Activated B cell treated with CpG ODN at 0.5 μM for 24 hours (primary cell): ENCODE results near the gene PDCD1. TPM values are rescaled to one million over a fixed set of nuclear protein-coding genes. Genes with fewer than 3 reads are reported as not detected.

Source experiments
- ATAC-seq: fragments of 200-7000 bp; cut with Tn5 transposase; one replicate; pipeline ENCODE4 v1.10.0; 2021; ENCODE audit warnings: low read depth, mild to moderate bottlenecking, moderate library complexity
- CTCF ChIA-PET: fragments of 350-600 bp; sonication (Branson Sonifier 250); formaldehyde crosslinking; loops from one replicate; lab custom pipeline; 2021; ENCODE audit warnings: antibody characterized with exemption; lab: Charles Lee
- POLR2A ChIA-PET: fragments of 350-600 bp; sonication (Branson Sonifier 250); formaldehyde crosslinking; loops from one replicate; lab custom pipeline; 2021; ENCODE audit warnings: antibody characterized with exemption; lab: Charles Lee
- DNase-seq: peaks from one replicate; pipeline ENCODE4 v3.0.0; 2022
- H3K27ac Mint-ChIP-seq: one replicate; pipeline ENCODE4 v1.8.0; 2020; ENCODE audit warnings: mixed read lengths
- H3K27me3 Mint-ChIP-seq: one replicate; pipeline ENCODE4 v1.8.0; 2021; ENCODE audit warnings: mixed read lengths
- H3K36me3 Mint-ChIP-seq: one replicate; pipeline ENCODE4 v1.8.0; 2021; ENCODE audit warnings: low read depth, mixed read lengths
- H3K4me1 Mint-ChIP-seq: one replicate; pipeline ENCODE4 v1.8.0; 2021; ENCODE audit warnings: mixed read lengths
- H3K4me3 Mint-ChIP-seq: one replicate; pipeline ENCODE4 v1.8.0; 2020; ENCODE audit warnings: mild to moderate bottlenecking, mixed read lengths
- H3K9me3 Mint-ChIP-seq: one replicate; pipeline ENCODE4 v1.8.0; 2020; ENCODE audit warnings: mixed read lengths
- CTCF ChIP-seq: fragments of 200-600 bp; IDR thresholded peaks from one replicate; pipeline ENCODE4 v1.8.0; 2022; ENCODE audit warnings: antibody characterized with exemption, mild to moderate bottlenecking
- intact Hi-C: fragments of 100-400 bp; cut with micrococcal nuclease; formaldehyde crosslinking; loops from one replicate; pipeline ENCODE4 v1.15.1; 2024
- total RNA-seq: library from RNA; stranded (reverse); gene quantifications from 2 replicates; pipeline ENCODE4 v1.2.3, GENCODE V29; 2022

The PDCD1 gene
- total RNA-seq, 1 donor from 2014 or later = 3.5 TPM

- TF ChIP-seq CTCF = no peak
- intact Hi-C loops = loop anchor here (10.0 kb wide), 1 partner anchor 615 kb away; no protein-coding TSS in a partner anchor
- Mint-ChIP-seq H3K27me3 (peaks cover 10% of the 10 kb centered on the region), H3K36me3 (no peaks in the 10 kb centered on the region), H3K4me1 (peaks cover 13% of the 10 kb centered on the region), H3K4me3 (no peak overlapping the region), H3K9me3 (no peaks in the 10 kb centered on the region), H3K27ac (no peak overlapping the region)
- ChIA-PET CTCF (no interaction called here), POLR2A (no interaction called here)
- ATAC-seq (no peak), DNase-seq (no peak)
Observed at GRCh38 chr2:241870081-241870541, 11.4 kb upstream of the PDCD1 start.

GRCh38 chr2:241869087-241869961, 10.6 kb upstream of the PDCD1 start, which contains the start of gene RTP5:
Gene RTP5, plus strand, starts transcription at chr2:241869729. Its CDS starts 28 bp downstream, at chr2:241869757.
- intact Hi-C loops = no loop called here
- CTCF ChIA-PET = interaction anchor here (1.1 kb wide), 1 partner anchor 9 kb away, joined by 4 read pairs; no protein-coding TSS in a partner anchor
- H3K4me3 Mint-ChIP-seq = no peak within 1 kb of the TSS
- no peak for ATAC-seq
- DNase-seq = no peak
- TF ChIP-seq CTCF = no peak
- peaks cover 16% of the 10 kb centered on the region for H3K27me3 Mint-ChIP-seq
- H3K27ac Mint-ChIP-seq = no peak within 1 kb of the TSS
- H3K9me3 Mint-ChIP-seq = no peaks in the 10 kb centered on the region
- H3K4me1 Mint-ChIP-seq = peaks cover 13% of the 10 kb centered on the region
- POLR2A ChIA-PET = interaction anchor here (1.1 to 1.6 kb wide), 2 partner anchors 9 to 25 kb away, joined by 5 to 8 read pairs; no protein-coding TSS in a partner anchor
- no peaks in the 10 kb centered on the region for H3K36me3 Mint-ChIP-seq

- no peak for TF ChIP-seq CTCF
- POLR2A ChIA-PET = interaction anchor here (1.1 to 1.6 kb wide), 2 partner anchors 9 to 24 kb away, joined by 5 to 8 read pairs; no protein-coding TSS in a partner anchor
- H3K27ac Mint-ChIP-seq = no peak overlapping the region
- CTCF ChIA-PET = interaction anchor here (1.1 kb wide), 1 partner anchor 10 kb away, joined by 4 read pairs; no protein-coding TSS in a partner anchor
- H3K4me1 Mint-ChIP-seq = peaks cover 15% of the 10 kb centered on the region
- no peaks in the 10 kb centered on the region for H3K36me3 Mint-ChIP-seq
- no peak overlapping the region for H3K4me3 Mint-ChIP-seq
- peaks cover 19% of the 10 kb centered on the region for H3K27me3 Mint-ChIP-seq
- intact Hi-C loops = no loop called here
- no peaks in the 10 kb centered on the region for H3K9me3 Mint-ChIP-seq
- DNase-seq (no peak), ATAC-seq (no peak)
Observed at GRCh38 chr2:241868661-241869081, 10.0 kb upstream of the PDCD1 start.

- no peak for TF ChIP-seq CTCF
- DNase-seq (no peak), ATAC-seq (no peak)
- CTCF ChIA-PET = no interaction called here
- no peak overlapping the region for H3K27ac Mint-ChIP-seq
- H3K4me1 Mint-ChIP-seq = peaks cover 22% of the 10 kb centered on the region
- H3K9me3 Mint-ChIP-seq = no peaks in the 10 kb centered on the region
- no peaks in the 10 kb centered on the region for H3K36me3 Mint-ChIP-seq
- H3K4me3 Mint-ChIP-seq = no peak overlapping the region
- intact Hi-C loops = no loop called here
- POLR2A ChIA-PET = interaction anchor here (1.1 to 1.6 kb wide), 2 partner anchors 8 to 13 kb away, joined by 3 to 8 read pairs; no protein-coding TSS in a partner anchor
- H3K27me3 Mint-ChIP-seq = peaks cover 26% of the 10 kb centered on the region
Observed at GRCh38 chr2:241867776-241868420, 9.2 kb upstream of the PDCD1 start.
